K562 (cell line): ENCODE results near the gene CCDC85B. TPM values are rescaled to one million over a fixed set of nuclear protein-coding genes. Genes with fewer than 3 reads are reported as not detected.

Source experiments
- FOXP1 ChIP-seq: sonication (generic); formaldehyde crosslinking; IDR thresholded peaks from 2 replicates; pipeline ENCODE4 v1.8.0; 2022; ENCODE audit warnings: mild to moderate bottlenecking, missing genetic modification reagents
- ILK ChIP-seq: fragments of 450-650 bp; IDR thresholded peaks from 2 replicates; pipeline ENCODE4 v1.6.1; 2016; ENCODE audit warnings: missing genetic modification characterization, low read depth, mild to moderate bottlenecking, missing compliant biosample characterization, moderate library complexity, borderline replicate concordance
- JUN ChIP-seq, 2 experiments: sonication (generic) in 1 of 2; formaldehyde crosslinking in 1 of 2; IDR thresholded peaks; 2 replicates each; pipeline versions ENCODE4 v1.6.1 to v1.8.0; 2012 to 2022; ENCODE audit warnings: borderline replicate concordance in 2 of 2, mild to moderate bottlenecking in 2 of 2, improper control_type of control experiment in 1 of 2, low read depth in 1 of 2, low read length in 1 of 2, missing genetic modification reagents in 1 of 2
- JUNB ChIP-seq: fragments of 450-650 bp; formaldehyde crosslinking; conservative IDR thresholded peaks from 2 replicates; pipeline ENCODE4 v1.4.0; 2020; ENCODE audit warnings: mild to moderate bottlenecking
- POLR2AphosphoS5 ChIP-seq: IDR thresholded peaks from 2 replicates; pipeline ENCODE4 v1.6.1; 2011; ENCODE audit warnings: mild to moderate bottlenecking, low read depth, low read length, moderate library complexity; ENCODE audit not compliant: control insufficient read depth, insufficient read depth
- PPARD ChIP-seq: fragments of 250-450 bp; sonication (Bioruptor Pico); IDR thresholded peaks from 2 replicates; pipeline ENCODE4 v1.8.0; 2022; ENCODE audit warnings: inconsistent platforms, mild to moderate bottlenecking, moderate library complexity
- SMARCC2 ChIP-seq: fragments of 450-650 bp; IDR thresholded peaks from 2 replicates; pipeline ENCODE4 v1.6.1; 2017; ENCODE audit warnings: antibody characterized with exemption, moderate library complexity, mild to moderate bottlenecking, low read depth
- TEAD1 ChIP-seq, 2 experiments: fragments of 450-650 bp in 1 of 2; sonication (generic) in 1 of 2; formaldehyde crosslinking; IDR thresholded peaks; 2 replicates each; pipeline versions ENCODE4 v1.4.0 to v1.8.0; 2020 to 2022; ENCODE audit warnings: mild to moderate bottlenecking in 2 of 2, missing genetic modification reagents in 1 of 2
- ZBTB8A ChIP-seq: fragments of 450-650 bp; IDR thresholded peaks from 2 replicates; pipeline ENCODE4 v1.6.1; 2018; ENCODE audit warnings: mild to moderate bottlenecking, moderate library complexity; ENCODE audit not compliant: partially characterized antibody
- polyA plus RNA-seq, 8 experiments: library from polyadenylated mRNA; depleted of rRNA in 4 of 8; stranded (reverse) in 5 of 8; unstranded in 3 of 8; fragments of >200 nt; fragmentation: Nextera tagmentation in 2 of 8; fragmentation: Illumina TruSeq in 1 of 8; extraction: Ambion mirVana in 2 of 8; extraction: Trizol in 1 of 8; gene quantifications; 2 replicates each; pipeline versions ENCODE4 v1.2.1 to v1.2.3, GENCODE V29; 2011 to 2014; ENCODE audit warnings: inconsistent platforms in 1 of 8, missing spikeins in 1 of 8
- total RNA-seq, 7 experiments: library from RNA; depleted of rRNA in 6 of 7; stranded (reverse); fragments of >200 nt in 6 of 7; fragmentation: Illumina TruSeq in 2 of 7; extraction: Trizol in 2 of 7; gene quantifications; 2 replicates each; pipeline versions ENCODE4 v1.2.1 to v1.2.3, GENCODE V29; 2011 to 2021; ENCODE audit warnings: low replicate concordance in 1 of 7
- TF ChIP-seq, protein P1 (sequence below): fragments of 450-650 bp; IDR thresholded peaks from 2 replicates; pipeline ENCODE4 v1.6.1; 2016; ENCODE audit warnings: mild to moderate bottlenecking, moderate library complexity
- TF ChIP-seq, protein P2 (sequence below): fragments of 450-650 bp; IDR thresholded peaks from 2 replicates; pipeline ENCODE4 v1.6.1; 2017; ENCODE audit warnings: antibody characterized with exemption

CCDC85B gene
- total and polyA plus RNA-seq, 9 of the 15 experiments (the other 6 are each of a cell fraction or from before 2014, with no cell fraction given), result 0.14 to 138 (median 6.2) TPM

GRCh38 chr11:65899356-65900124, 9.1 kb downstream of the CCDC85B start (continued):
- TF ChIP-seq JUN (IDR thresholded peaks at IDR 0.05; ENCODE audit: borderline replicate concordance, low read depth, low read length), result peak; percentile 95
- TF ChIP-seq JUN (CRISPR knock-in tag; IDR thresholded peaks at IDR 0.05; ENCODE audit: borderline replicate concordance), result 0 out of 2 replicates have a peak, but pooled peaks have one; percentile 92
- no peak for TF ChIP-seq ZBTB8A
- TF ChIP-seq POLR2AphosphoS5, result peak; percentile 35; the same call in 1 of the 2 replicates
- peak; percentile 51; the same call in 1 of the 2 replicates for TF ChIP-seq JUNB (CRISPR knock-in tag)
- no peak for TF ChIP-seq ILK (tag)
- TF ChIP-seq SMARCC2, result peak; percentile 45; the same call in 1 of the 2 replicates
- peak; percentile 89 for TF ChIP-seq FOXP1 (CRISPR knock-in tag)
- TF ChIP-seq, protein P1, sequence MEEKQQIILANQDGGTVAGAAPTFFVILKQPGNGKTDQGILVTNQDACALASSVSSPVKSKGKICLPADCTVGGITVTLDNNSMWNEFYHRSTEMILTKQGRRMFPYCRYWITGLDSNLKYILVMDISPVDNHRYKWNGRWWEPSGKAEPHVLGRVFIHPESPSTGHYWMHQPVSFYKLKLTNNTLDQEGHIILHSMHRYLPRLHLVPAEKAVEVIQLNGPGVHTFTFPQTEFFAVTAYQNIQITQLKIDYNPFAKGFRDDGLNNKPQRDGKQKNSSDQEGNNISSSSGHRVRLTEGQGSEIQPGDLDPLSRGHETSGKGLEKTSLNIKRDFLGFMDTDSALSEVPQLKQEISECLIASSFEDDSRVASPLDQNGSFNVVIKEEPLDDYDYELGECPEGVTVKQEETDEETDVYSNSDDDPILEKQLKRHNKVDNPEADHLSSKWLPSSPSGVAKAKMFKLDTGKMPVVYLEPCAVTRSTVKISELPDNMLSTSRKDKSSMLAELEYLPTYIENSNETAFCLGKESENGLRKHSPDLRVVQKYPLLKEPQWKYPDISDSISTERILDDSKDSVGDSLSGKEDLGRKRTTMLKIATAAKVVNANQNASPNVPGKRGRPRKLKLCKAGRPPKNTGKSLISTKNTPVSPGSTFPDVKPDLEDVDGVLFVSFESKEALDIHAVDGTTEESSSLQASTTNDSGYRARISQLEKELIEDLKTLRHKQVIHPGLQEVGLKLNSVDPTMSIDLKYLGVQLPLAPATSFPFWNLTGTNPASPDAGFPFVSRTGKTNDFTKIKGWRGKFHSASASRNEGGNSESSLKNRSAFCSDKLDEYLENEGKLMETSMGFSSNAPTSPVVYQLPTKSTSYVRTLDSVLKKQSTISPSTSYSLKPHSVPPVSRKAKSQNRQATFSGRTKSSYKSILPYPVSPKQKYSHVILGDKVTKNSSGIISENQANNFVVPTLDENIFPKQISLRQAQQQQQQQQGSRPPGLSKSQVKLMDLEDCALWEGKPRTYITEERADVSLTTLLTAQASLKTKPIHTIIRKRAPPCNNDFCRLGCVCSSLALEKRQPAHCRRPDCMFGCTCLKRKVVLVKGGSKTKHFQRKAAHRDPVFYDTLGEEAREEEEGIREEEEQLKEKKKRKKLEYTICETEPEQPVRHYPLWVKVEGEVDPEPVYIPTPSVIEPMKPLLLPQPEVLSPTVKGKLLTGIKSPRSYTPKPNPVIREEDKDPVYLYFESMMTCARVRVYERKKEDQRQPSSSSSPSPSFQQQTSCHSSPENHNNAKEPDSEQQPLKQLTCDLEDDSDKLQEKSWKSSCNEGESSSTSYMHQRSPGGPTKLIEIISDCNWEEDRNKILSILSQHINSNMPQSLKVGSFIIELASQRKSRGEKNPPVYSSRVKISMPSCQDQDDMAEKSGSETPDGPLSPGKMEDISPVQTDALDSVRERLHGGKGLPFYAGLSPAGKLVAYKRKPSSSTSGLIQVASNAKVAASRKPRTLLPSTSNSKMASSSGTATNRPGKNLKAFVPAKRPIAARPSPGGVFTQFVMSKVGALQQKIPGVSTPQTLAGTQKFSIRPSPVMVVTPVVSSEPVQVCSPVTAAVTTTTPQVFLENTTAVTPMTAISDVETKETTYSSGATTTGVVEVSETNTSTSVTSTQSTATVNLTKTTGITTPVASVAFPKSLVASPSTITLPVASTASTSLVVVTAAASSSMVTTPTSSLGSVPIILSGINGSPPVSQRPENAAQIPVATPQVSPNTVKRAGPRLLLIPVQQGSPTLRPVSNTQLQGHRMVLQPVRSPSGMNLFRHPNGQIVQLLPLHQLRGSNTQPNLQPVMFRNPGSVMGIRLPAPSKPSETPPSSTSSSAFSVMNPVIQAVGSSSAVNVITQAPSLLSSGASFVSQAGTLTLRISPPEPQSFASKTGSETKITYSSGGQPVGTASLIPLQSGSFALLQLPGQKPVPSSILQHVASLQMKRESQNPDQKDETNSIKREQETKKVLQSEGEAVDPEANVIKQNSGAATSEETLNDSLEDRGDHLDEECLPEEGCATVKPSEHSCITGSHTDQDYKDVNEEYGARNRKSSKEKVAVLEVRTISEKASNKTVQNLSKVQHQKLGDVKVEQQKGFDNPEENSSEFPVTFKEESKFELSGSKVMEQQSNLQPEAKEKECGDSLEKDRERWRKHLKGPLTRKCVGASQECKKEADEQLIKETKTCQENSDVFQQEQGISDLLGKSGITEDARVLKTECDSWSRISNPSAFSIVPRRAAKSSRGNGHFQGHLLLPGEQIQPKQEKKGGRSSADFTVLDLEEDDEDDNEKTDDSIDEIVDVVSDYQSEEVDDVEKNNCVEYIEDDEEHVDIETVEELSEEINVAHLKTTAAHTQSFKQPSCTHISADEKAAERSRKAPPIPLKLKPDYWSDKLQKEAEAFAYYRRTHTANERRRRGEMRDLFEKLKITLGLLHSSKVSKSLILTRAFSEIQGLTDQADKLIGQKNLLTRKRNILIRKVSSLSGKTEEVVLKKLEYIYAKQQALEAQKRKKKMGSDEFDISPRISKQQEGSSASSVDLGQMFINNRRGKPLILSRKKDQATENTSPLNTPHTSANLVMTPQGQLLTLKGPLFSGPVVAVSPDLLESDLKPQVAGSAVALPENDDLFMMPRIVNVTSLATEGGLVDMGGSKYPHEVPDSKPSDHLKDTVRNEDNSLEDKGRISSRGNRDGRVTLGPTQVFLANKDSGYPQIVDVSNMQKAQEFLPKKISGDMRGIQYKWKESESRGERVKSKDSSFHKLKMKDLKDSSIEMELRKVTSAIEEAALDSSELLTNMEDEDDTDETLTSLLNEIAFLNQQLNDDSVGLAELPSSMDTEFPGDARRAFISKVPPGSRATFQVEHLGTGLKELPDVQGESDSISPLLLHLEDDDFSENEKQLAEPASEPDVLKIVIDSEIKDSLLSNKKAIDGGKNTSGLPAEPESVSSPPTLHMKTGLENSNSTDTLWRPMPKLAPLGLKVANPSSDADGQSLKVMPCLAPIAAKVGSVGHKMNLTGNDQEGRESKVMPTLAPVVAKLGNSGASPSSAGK, result peak; percentile 98
- no peak for TF ChIP-seq PPARD (CRISPR knock-in tag)
- TF ChIP-seq, protein P2, sequence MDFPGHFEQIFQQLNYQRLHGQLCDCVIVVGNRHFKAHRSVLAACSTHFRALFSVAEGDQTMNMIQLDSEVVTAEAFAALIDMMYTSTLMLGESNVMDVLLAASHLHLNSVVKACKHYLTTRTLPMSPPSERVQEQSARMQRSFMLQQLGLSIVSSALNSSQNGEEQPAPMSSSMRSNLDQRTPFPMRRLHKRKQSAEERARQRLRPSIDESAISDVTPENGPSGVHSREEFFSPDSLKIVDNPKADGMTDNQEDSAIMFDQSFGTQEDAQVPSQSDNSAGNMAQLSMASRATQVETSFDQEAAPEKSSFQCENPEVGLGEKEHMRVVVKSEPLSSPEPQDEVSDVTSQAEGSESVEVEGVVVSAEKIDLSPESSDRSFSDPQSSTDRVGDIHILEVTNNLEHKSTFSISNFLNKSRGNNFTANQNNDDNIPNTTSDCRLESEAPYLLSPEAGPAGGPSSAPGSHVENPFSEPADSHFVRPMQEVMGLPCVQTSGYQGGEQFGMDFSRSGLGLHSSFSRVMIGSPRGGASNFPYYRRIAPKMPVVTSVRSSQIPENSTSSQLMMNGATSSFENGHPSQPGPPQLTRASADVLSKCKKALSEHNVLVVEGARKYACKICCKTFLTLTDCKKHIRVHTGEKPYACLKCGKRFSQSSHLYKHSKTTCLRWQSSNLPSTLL, result no peak
- TF ChIP-seq TEAD1 (CRISPR knock-in tag; IDR thresholded peaks at IDR 0.05), result peak; percentile 37 to 64; a peak in 1 of 4 replicates
